ENCODE measurements around the gene DPYD.

DPYD gene

DNA sequence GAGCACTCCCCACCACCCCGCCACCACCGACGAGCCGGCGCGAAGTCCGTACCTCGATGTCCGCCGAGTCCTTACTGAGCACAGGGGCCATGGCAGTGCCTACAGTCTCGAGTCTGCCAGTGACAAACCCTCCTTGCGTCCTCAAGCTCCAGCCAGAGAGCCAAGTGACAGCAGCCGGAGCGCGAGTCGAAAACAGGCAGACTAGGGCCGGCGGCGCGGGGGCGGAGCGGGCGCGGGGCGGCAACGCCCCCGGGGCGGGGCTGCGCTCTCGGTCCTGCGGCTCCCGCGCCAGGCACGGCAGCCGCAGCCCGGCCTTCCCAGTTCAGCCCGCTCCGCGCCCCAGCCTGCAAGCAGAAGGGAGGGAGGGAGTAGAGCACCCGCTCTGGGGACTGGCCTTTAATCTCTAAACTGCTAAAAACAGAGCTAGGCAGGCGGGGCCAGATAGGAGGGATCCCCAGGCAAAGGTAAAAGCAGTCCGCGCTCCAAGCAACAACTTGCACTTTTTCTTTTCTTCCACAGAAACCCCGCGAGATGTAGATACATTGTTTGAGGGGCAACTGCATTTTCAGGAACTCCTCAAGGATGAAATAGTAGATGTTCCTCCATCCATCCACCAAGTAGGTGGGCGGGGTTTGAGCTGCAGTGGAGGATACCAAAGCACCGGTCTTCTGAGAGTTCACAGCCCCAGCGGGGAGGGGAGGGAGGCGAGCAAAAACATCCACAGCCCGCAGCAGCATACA, at the start of gene DPYD:
Gene DPYD, minus strand, starts transcription at position 203 of the 740 bp plus-strand sequence. Its CDS starts 112 bp downstream, at position 91.
- peak; percentile 71 for DNase-seq (ENCODE audit: low read depth)

DNA sequence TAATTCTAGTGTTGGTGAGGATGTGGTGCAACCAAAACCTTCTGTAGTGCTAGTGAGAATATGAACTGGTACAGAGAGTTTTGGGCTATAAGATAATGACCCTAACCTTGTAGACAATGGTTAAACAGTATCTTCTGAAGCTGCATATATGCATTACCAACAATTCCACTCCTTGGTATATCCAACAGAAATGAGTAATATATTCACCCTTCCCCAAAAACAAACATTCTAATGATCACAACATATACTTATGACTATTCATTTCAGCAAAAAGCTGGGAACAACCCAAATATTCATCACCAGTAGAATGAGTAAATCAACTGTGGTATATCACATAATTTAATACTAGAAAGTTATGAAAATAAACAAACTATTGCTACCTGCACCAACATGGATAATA, 39.6 kb upstream of the DPYD start:
- no peak for DNase-seq (ENCODE audit: low read depth)

DNA sequence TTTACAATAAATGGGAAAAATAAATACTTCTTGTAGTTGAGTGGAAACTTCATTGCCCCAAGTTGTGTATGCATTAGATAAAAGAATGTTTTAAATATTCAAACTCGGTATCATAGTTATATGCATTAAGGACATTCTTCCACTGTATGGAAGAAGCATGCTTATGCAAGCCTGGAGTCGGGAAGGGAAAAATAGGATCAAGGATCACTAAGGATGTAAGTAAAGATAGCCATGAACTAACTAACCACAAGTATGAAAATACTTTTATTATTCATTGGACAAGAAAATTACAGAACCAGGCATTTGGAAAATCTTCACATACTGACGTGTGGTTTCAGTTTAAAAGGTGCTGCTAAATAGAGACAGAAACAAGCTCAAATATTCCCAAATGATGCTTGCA, 26.9 kb upstream of the DPYD start:
- no peak for DNase-seq (ENCODE audit: low read depth)

DNA sequence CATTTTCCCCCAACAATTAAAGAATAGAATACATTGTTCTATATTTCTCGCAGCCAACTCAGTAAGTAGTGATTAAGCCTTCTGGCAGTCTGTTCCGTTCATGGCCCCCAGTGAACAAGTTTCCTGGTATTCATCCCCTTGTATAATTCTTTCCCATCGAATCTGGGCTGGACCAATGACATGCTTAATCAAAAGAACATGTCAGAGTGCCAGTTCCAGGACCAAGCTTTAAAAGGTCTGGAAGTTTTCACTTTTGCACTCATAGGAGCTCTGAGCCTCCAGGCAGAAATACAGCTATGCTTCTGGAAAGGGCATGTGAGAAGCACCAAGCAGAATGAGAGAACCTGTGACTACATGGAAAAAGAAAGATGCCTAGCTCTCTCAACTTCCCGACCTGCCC, 22.5 kb upstream of the DPYD start:
- DNase-seq (ENCODE audit: low read depth), result peak; percentile 52

DNA sequence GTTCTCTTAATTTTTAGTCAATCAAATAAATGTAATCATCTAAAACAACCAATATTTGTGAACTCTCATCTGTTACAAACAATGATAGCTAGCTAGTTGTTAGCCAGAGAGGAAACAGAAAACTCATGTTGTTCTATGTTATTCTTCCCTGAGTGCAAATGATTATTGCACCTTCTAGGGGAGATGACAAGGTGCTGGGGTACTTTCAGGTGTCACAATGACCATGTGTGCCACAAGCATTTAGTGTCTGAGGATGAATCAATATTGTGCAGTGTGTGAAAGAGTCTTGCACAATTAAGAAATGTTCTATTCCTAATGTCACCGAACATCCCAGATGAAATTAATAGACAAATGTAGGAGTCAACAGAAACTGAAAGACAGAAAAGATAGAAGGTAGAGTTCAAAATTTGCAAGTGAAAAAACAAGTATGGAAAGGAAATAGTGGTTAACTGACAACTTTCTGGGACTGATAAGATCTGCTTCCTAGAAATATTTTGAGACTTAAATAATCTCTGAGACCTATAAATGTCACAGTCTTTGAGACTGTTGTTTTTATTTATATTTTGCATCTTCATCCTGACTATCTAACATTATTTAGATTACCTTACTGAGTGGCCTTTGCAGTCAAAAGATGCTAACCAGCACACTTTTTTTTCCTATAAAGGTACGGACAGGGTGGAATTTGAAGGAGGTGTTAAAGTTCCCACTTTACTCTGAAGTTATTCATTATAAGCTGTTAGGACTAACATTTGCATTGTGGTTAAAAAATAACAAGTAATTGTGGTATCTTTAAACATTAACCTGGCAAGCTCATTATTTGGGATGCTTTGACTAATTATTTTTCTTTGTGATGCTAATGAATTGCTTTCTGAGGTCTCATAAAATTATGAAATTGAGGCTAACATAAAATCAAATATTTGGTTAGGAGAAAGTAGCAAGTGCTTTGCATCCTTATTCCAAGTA, 21.6 kb upstream of the DPYD start:
- DNase-seq (ENCODE audit: low read depth), result no peak

DNA sequence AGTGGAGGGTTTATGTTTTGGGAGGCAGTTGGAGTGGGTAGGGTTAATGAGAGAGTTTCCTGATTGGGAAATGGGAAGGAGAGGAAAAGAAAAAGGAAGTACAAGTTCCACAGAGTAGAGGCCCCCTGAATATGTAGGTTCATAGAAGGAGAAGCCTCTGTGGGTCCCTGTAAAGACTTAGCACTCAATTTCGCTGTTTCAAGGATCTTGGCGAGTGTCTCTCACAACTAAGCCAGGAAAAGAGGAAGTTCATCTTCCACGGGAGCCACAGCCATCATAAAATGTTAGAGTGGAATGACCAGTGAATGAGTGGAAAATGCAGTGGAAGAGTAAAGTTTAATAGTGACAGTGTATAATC, 17.4 kb upstream of the DPYD start:
- DNase-seq (ENCODE audit: low read depth), result no peak

DNA sequence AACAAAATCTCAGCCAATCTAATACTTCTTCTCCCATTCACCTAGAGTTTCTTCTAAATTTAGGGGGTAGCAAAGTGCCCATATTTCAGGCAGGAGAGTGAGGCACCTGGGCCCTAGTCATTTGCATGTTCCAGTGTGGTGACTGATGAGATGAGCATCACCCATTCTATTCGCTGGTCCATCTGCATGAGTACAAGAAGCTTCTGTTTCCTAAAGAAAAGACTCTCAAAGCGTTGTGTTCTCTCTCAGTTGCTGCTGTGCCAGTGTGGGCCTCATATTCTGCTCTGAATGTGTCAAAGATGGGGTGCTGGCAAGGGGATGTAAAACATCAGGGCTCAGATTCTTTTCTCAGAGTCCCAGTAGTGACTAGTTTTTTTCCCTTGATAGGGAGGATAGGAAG, 16.1 kb upstream of the DPYD start:
- no peak for DNase-seq (ENCODE audit: low read depth)

DNA sequence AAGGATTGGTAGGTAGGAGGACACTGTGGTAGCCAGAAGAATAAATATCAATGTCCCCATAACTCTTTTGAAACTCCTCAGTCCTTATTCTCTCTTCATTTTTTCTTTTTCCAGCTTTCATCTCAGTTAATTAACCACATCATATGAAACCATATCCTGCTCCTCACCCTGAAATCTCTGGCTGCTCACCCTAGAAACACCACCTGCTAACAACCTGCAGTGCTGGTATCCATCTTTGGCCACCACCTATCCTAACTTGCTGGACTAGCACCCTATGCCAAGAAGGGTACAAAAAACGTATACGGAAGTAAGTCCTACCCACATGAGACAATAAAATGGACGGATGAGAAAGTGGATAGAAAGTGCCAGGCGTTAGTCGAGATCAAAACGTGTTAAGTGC, 13.7 kb upstream of the DPYD start:
- no peak for DNase-seq (ENCODE audit: low read depth)

DNA sequence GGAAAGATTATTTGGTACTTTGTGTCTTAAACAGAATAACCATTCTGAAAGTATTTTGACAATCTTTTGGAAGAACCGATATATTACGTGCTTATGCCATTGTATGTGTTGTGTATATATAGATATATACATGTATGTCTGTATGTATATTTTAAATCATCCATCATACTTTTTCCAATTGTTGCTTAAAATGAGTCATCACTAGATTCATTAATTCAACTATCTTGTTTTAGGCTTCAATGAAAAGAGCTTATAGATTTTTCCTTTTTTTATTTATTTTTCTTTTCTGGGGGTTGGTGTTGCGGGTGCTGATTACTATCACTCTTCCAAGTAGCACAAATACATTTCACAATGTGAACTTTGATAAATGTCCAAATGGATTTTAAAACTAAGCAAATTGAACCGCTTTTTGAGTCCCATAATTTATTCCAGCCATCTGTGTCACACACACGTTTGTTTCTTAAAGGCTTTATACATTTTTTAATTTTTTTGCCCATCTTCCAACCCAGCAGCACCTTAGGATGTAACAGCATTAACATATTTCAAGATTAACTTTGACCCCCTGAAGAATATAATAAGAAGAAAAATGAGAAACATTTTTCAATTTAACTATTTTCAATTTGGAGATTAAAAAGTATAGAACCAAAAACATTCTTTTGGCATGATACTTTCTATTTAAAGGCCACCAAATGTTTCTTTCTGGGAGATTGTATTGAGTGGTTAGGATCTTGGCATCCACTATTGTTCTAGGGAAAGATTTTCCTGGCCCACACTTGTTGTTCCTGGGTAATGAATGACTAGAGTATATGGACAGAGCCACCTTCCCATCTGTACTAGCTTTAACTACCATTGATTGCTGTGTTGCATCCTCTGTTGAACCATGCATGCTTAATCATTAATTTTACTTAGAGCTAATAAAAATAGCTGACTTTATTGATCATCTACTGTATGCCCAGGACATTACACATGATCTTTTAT, 9.3 kb upstream of the DPYD start:
- no peak for DNase-seq (ENCODE audit: low read depth)

DNA sequence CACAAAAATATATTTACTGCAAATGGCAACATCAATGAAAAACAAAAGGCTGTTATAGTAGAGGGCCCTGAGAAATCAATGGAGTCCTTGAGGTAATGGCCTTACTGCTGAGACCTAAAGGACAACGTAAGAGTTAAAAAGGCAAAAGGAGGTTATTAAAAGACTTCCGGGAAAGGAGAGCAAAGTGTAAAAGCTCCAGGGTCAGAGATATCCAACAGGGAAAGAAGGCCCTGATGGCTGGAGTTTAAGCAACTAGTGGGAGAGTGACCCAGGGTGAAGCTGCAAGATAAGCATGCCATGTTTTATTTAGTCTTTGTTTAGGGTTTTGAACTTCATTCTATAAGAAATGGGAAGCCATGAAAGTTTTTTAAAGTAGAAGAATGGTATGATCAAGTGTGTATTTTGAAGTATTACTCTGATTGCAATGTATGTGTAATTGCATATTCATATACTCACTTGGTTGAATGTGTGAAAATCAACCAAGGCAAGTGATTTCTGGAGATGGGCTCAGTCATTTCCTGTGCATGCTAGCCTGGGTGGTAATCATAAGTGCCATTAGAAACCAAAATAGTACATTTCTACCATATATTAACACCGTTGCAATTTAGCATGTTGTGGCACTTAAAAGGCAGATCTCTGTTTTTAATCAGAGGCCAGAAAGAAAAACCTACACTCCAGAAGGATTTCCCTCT, 5.3 kb upstream of the DPYD start:
- DNase-seq (ENCODE audit: low read depth), result no peak

DNA sequence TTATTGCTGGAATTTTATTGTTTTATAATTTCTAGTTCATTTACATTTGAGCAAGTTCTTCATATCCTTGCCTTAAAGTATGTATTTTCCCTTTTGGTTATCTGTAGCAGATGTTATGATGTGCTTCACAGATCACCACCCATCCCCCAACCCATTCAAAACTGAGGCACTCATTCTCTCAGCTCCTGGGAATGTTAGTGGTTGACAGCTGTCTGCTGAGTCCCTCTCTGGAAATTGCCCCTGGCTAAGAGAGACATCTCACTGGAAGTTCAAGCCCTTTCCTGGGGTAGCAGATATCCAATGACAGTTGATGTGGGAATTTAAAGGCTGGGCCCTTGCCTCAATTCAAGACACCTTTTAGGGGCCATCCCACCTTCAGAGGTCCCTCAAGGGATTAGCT, 4.3 kb upstream of the DPYD start:
- no peak for DNase-seq (ENCODE audit: low read depth)

DNA sequence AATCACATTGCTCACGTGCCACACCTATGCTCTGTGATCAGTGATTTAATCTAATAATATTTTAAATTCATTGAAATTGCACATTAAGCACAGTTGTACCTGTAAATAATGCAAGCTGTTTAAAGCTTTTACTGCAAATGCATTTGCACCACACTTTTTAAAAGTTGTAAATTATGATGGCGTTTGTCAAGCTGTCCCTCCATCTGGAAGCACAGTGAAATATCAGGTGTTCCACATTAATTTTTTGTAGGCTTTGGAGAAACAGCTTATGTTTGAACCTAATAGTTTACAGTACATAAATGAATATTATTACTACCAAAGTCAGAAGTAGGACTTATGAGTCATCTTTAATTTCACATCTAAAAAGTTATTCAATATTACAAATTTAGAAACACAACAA, 3.0 kb upstream of the DPYD start:
- no peak for DNase-seq (ENCODE audit: low read depth)

DNA sequence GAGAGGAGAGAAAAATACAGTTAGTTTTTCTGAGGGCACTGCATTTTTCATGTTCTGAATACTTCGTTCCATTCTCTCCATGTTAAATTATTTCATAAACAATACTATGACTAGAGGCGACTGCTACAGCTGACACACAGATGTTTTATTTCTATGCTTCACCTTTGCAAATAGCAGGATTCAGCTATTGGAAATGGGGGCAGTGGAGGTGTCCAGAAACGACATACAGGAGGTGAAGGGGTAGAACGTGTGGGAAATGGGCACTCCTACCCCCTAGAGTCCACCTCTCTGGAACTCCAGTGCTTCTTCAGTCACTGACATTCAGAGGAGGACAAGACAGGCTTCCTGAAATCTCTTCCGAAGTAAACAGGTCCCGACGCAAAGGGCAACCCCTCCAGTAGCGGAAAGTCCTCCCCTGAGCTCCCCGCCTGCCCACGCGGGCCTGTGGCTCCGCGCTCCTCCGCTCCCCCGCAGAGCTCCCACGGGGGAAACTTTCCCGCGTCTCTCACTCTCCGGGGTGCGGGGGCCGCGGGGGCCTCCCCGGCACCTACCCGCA, 480 bp downstream of the DPYD start:
- no peak for DNase-seq (ENCODE audit: low read depth)

DNA sequence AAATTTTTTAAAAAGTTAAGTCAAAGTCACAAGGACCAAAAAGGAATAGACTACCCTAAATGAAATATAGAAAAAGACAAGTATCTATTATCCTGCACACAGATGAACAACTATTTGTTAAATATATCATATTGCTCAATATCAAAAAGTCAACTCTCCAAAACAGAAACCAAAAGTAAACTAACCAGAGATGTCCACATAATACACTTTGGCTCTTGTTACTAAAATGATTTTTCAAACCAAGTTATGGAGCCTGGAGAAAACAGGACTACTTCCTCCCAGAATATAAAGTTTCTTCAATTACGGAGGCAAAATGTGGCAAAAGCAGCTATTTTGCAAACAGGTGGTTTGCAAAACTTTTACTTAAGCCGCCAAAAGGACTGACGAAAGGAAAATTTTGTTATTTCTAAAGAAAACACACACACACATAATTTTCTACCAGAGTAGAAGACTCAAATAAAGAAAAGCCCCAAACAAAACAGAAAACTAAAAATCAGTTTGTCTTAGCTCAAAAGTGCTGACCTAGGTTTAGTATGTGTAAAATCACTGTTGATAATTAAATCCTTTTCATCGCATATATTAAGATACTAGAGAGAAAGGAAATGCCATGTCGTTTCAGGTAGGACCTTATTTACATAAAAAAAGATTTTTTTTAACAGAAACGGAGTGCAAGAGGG, 1.1 kb downstream of the DPYD start:
- no peak for DNase-seq (ENCODE audit: low read depth)

DNA sequence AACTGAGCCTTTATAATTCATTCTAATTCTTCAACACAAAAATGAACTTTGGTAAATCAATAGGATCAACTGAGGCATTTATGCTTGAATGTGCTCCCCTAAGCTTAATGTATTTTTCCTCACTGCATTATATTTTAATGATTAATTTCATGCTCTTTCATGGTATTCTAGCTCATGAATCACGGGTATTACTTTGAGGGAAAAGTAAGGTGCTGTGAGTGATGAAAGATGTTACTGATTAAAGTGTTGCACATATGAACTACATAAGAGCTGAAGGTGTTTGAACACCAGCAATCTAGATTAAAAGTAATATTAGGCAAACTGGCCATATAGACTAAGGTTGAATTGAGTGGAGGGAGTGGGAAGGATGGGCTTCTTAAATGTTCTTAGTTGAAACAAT, 1.9 kb downstream of the DPYD start:
- no peak for DNase-seq (ENCODE audit: low read depth)

DNA sequence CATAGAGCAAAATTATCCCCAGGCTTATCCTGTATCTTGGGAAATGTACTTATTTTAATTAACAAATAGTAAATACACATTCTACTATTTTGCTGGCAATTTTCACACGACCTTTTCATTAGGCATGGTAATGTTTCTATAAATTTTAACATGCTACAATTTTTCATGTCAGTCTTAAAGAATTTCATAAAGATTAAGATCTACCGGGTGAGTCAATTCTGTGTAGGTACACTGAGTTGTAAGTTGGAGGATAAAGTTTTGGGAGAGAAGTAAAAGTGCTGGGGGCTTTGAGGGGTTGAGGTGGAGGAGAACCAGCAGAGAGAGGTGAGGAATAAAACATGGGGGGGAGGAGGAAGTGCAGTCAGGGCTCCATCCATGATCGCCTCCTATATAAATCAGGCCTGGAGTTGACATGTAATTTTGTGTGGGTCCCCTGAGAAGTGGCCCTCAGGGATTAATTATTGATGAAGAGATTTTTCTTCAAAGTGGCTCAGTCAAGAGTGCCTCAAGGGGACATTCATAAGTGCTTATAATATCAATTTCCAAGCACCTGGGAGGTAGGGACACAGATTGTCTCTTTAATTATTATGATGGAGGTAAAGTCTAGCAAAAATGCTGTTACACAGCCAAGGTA, 7.2 kb downstream of the DPYD start:
- no peak for DNase-seq (ENCODE audit: low read depth)

DNA sequence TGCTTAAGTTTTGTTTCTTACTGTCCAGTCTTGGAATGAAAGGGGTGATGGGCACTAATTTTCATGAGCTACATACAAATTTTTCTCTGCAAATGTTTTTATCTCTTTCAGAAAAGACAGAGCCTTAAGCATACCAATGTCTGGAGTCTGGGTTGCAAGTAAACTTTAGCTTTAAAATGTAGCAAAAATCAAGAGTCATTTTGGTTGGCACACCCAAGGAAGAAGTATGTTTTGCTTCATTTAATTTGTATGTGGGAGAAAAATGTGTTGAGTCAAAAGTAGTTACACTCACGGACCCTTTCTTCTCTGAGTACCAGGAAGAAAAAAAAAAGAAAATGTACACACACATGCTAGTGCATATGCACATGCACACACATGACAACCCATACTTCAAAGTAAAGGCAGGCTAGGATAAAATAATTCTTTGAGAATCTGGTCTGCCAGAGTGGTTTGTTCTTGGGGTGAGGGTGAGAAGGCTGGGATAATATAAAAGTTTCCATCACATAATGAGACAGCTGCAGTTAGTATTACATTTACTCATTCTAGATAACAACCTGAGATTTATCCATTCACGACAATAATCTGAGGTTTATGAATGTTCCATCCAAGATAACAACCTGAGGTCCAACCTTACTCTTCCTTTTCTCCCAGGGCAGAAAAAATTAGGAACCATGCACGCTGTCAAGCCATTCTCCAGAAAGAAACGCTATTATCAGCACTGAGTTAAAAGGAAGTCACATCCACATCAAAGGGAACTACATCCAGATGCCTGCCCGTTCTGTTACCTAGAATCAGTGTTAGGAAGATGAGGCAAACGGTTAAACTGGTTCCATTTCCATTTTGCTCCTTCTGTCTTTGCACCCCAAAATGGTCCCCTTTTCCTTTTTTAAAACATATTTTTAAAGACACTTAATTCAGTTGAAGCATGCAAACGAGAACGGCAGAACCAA, 9.3 kb downstream of the DPYD start:
- no peak for DNase-seq (ENCODE audit: low read depth)

DNA sequence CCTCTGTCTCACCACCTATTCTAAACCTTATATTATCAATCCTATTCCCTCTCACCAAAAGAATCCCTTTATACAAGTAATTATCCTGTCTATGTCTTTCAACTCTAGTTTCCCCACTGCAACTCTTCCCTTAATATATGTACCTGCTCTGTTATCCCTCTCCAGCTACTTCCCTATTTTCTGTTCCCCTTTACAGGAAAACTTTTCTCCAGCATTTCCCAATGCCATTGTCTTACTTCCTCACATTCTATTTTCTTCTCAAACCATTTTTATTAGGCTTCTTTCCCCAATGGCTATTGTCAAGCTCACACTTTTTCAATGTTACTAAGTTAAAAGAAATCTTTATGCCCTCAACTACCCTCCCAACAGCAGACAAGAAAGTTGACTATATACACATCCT, 11.6 kb downstream of the DPYD start:
- no peak for DNase-seq (ENCODE audit: low read depth)

DNA sequence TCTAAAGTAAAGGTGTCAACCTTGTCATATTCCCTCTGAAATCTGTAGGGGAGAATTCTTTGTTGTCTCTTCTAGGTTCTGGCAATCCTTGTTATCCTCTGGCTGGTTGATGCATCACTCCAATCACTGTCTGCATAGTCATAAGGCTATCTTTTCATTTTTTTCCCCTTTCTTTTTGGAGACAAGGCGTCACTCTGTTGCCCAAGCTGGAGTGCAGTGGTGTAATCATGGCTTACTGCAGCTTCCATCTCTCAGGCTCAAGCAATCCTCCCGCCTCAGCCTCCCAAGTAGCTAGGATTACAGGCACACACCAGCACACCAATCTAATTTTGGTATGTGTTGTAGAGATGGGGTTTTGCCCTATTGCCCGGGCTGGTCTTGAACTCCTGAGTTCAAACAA, 12.9 kb downstream of the DPYD start:
- no peak for DNase-seq (ENCODE audit: low read depth)
